H1 (cell line): ENCODE results near the gene FAM170A. TPM values are rescaled to one million over a fixed set of nuclear protein-coding genes. Genes with fewer than 3 reads are reported as not detected.

ENCODE experiments used
- CTCF ChIA-PET: fragments of 300-600 bp; sonication (Branson Sonifier 250); formaldehyde crosslinking; loops from one replicate; lab custom pipeline; 2021; ENCODE audit not compliant: partially characterized antibody; lab: Charles Lee
- POLR2A ChIA-PET: fragments of 300-600 bp; sonication (Branson Sonifier 250); formaldehyde crosslinking; loops from one replicate; lab custom pipeline; 2021; ENCODE audit warnings: inconsistent platforms; ENCODE audit not compliant: partially characterized antibody; lab: Charles Lee
- DNase-seq, 2 experiments: peaks; one replicate each; pipeline versions ENCODE4 v3.0.0 to v3.0.0-alpha.2; 2010 to 2022; ENCODE audit warnings: low spot score in 2 of 2, low read depth in 1 of 2, mixed read lengths in 1 of 2
- FAIRE-seq: peaks from 2 replicates; lab custom pipeline; 2011; peaks lifted over from hg19 to GRCh38; lab: Jason Lieb, UNC
- H2AFZ ChIP-seq: 2 replicates; pipeline ENCODE4 v1.8.1; 2012; ENCODE audit warnings: low read length, inconsistent platforms
- H2AK5ac ChIP-seq: 2 replicates; pipeline ENCODE4 v1.6.1; 2013; ENCODE audit warnings: low read depth, low read length
- H2BK120ac ChIP-seq: replicated peaks from 2 replicates; pipeline ENCODE3; 2013; ENCODE audit warnings: low read depth, low read length, inconsistent platforms
- H2BK12ac ChIP-seq: 2 replicates; pipeline ENCODE4 v1.6.1; 2013; ENCODE audit warnings: low read depth, low read length
- H2BK15ac ChIP-seq: 2 replicates; pipeline ENCODE4 v1.6.1; 2013; ENCODE audit warnings: low read length
- H2BK20ac ChIP-seq: 2 replicates; pipeline ENCODE4 v1.6.1; 2013; ENCODE audit warnings: low read length
- H2BK5ac ChIP-seq: 2 replicates; pipeline ENCODE4 v1.6.1; 2013; ENCODE audit warnings: low read depth, low read length
- H3K14ac ChIP-seq: 2 replicates; pipeline ENCODE4 v1.6.1; 2013; ENCODE audit warnings: inconsistent platforms; ENCODE audit not compliant: insufficient read length
- H3K18ac ChIP-seq: 2 replicates; pipeline ENCODE4 v1.6.1; 2013; ENCODE audit warnings: low read length; ENCODE audit errors: extremely low read depth
- H3K23ac ChIP-seq: 2 replicates; pipeline ENCODE4 v1.6.1; 2013; ENCODE audit warnings: inconsistent platforms; ENCODE audit not compliant: insufficient read length
- H3K23me2 ChIP-seq: 2 replicates; pipeline ENCODE4 v1.6.1; 2013; ENCODE audit warnings: low read depth, low read length
- H3K27ac ChIP-seq: 2 replicates; pipeline ENCODE4 v1.6.1; 2011; ENCODE audit warnings: low read depth, low read length, inconsistent platforms
- H3K27me3 ChIP-seq, 4 experiments: replicated peaks in 1 of 4; 1 replicate in 1 of 4; 2 replicates in 3 of 4; pipeline versions ENCODE4 v1.6.1 to v1.8.1; 2011 to 2013; ENCODE audit warnings: low read length in 3 of 4, mild to moderate bottlenecking in 3 of 4, inconsistent platforms in 2 of 4, mixed read lengths in 2 of 4, moderate library complexity in 1 of 4; ENCODE audit not compliant: control insufficient read depth in 3 of 4, insufficient read depth in 3 of 4; ENCODE audit errors: extremely low read depth in 1 of 4
- H3K36me3 ChIP-seq, 4 experiments: 2 replicates each; pipeline versions ENCODE4 v1.6.1 to v1.8.1; 2011 to 2013; ENCODE audit warnings: mild to moderate bottlenecking in 4 of 4, low read length in 3 of 4, moderate library complexity in 2 of 4, control low read depth in 1 of 4, inconsistent platforms in 1 of 4; ENCODE audit not compliant: insufficient read depth in 4 of 4, control insufficient read depth in 2 of 4
- H3K4ac ChIP-seq: replicated peaks from 2 replicates; pipeline ENCODE3; 2013; ENCODE audit warnings: low read length, low read depth, mixed read lengths, inconsistent platforms; ENCODE audit not compliant: insufficient read length
- H3K4me1 ChIP-seq, 4 experiments: replicated peaks in 1 of 4; 1 replicate in 1 of 4; 2 replicates in 3 of 4; pipeline versions ENCODE4 v1.6.1 to v1.8.1; 2011 to 2013; ENCODE audit warnings: low read length in 3 of 4, inconsistent platforms in 2 of 4, mixed read lengths in 1 of 4; ENCODE audit not compliant: insufficient read depth in 4 of 4, control insufficient read depth in 3 of 4
- H3K4me2 ChIP-seq, 2 experiments: 2 replicates each; pipeline versions ENCODE4 v1.6.1 to v1.8.1; 2011 to 2013; ENCODE audit warnings: low read depth in 2 of 2, low read length in 2 of 2, control low read depth in 1 of 2, inconsistent platforms in 1 of 2, mild to moderate bottlenecking in 1 of 2; ENCODE audit not compliant: insufficient read depth in 1 of 2
- H3K4me3 ChIP-seq, 4 experiments: fragments of 200-600, 300-600 bp in 1 of 4; sonication (generic), shearing (Covaris generic), sonication (Bioruptor Twin) in 1 of 4; 2 replicates each; pipeline versions ENCODE4 v1.5.1 to v1.8.1; 2011 to 2016; ENCODE audit warnings: low read length in 4 of 4, low read depth in 3 of 4, control low read depth in 2 of 4, inconsistent platforms in 2 of 4, mild to moderate bottlenecking in 2 of 4, mixed read lengths in 1 of 4, moderate library complexity in 1 of 4; ENCODE audit not compliant: insufficient read depth in 2 of 4; ENCODE audit errors: extremely low read depth in 1 of 4
- H3K56ac ChIP-seq: replicated peaks from 2 replicates; pipeline ENCODE3; 2013; ENCODE audit warnings: low read depth, mild to moderate bottlenecking, mixed read lengths, low read length, inconsistent platforms; ENCODE audit not compliant: insufficient read length
- H3K79me1 ChIP-seq: 2 replicates; pipeline ENCODE4 v1.6.1; 2013; ENCODE audit warnings: low read depth, low read length, control low read depth
- H3K79me2 ChIP-seq, 2 experiments: 2 replicates each; pipeline versions ENCODE4 v1.6.1 to v1.8.1; 2012 to 2013; ENCODE audit warnings: low read length in 2 of 2, mild to moderate bottlenecking in 2 of 2, inconsistent platforms in 1 of 2; ENCODE audit not compliant: insufficient read depth in 2 of 2, control insufficient read depth in 1 of 2
- H3K9ac ChIP-seq, 4 experiments: replicated peaks in 1 of 4; 1 replicate in 1 of 4; 2 replicates in 3 of 4; pipeline versions ENCODE4 v1.6.1 to v1.8.1; 2011 to 2013; ENCODE audit warnings: low read depth in 3 of 4, low read length in 3 of 4, control low read depth in 2 of 4, mild to moderate bottlenecking in 2 of 4, moderate library complexity in 2 of 4, inconsistent platforms in 1 of 4; ENCODE audit errors: extremely low read depth in 1 of 4
- H3K9me3 ChIP-seq, 2 experiments: 2 replicates each; pipeline versions ENCODE4 v1.6.1 to v1.8.1; 2012 to 2013; ENCODE audit warnings: mild to moderate bottlenecking in 2 of 2, moderate library complexity in 2 of 2, control low read depth in 1 of 2, inconsistent platforms in 1 of 2, low read depth in 1 of 2, low read length in 1 of 2, mixed read lengths in 1 of 2; ENCODE audit not compliant: insufficient read depth in 2 of 2
- H4K20me1 ChIP-seq, 2 experiments: replicated peaks in 1 of 2; 2 replicates each; pipeline versions ENCODE3 to v1.8.1; 2011 to 2013; ENCODE audit warnings: inconsistent platforms in 2 of 2, low read length in 2 of 2, mild to moderate bottlenecking in 1 of 2; ENCODE audit not compliant: insufficient read depth in 2 of 2, control insufficient read depth in 1 of 2
- H4K5ac ChIP-seq: 2 replicates; pipeline ENCODE4 v1.6.1; 2013; ENCODE audit warnings: low read length, low read depth, mixed read lengths, inconsistent platforms; ENCODE audit not compliant: insufficient read length
- H4K8ac ChIP-seq: 2 replicates; pipeline ENCODE4 v1.8.0; 2013; ENCODE audit warnings: mild to moderate bottlenecking, moderate library complexity, low read length, inconsistent platforms; ENCODE audit not compliant: insufficient read depth; ENCODE audit errors: extremely low read depth
- H4K91ac ChIP-seq: replicated peaks from 2 replicates; pipeline ENCODE3; 2013; ENCODE audit warnings: low read length, mixed read lengths, inconsistent platforms; ENCODE audit not compliant: insufficient read length
- SP1 ChIP-seq: IDR thresholded peaks from 2 replicates; pipeline ENCODE4 v1.6.1; 2011; ENCODE audit warnings: low read depth, low read length
- polyA plus RNA-seq, 7 experiments: library from polyadenylated mRNA; depleted of rRNA in 3 of 7; stranded (reverse) in 5 of 7; unstranded in 2 of 7; fragments of >200 nt in 5 of 7; fragments of 200-250 nt in 2 of 7; gene quantifications; 1 replicate in 5 of 7; 2 replicates in 1 of 7; 4 replicates in 1 of 7; pipeline versions ENCODE4 v1.2.1 to v1.2.3, GENCODE V29; 2011 to 2013; ENCODE audit warnings: missing spikeins in 2 of 7, mixed read lengths in 2 of 7
- total RNA-seq: library from RNA; stranded (reverse); fragmentation: NEBNext Ultra II Directional; extraction: Animal tissue kit (Norgen Biotek cat#: 25700); gene quantifications from 2 replicates; pipeline ENCODE4 v1.2.1, GENCODE V29; 2021

The FAM170A gene
- total and polyA plus RNA-seq, 2 of the 8 experiments (the other 6 are each of a cell fraction or from before 2014, with no cell fraction given) = not detected

- FAIRE-seq = no peak
- no peaks in the 10 kb centered on the region for H3K36me3 ChIP-seq
- ChIA-PET POLR2A (no interaction called here), CTCF (no interaction called here)
- no peak for TF ChIP-seq SP1
- no peak overlapping the region for H3K4me2 ChIP-seq
- no peak for DNase-seq
- H3K79me2 ChIP-seq = no peaks in the 10 kb centered on the region
- 0 out of 4 replicates have a peak, but pooled peaks cover 0 to 5% of the 10 kb centered on the region in 2 experiments for H3K9me3 ChIP-seq
- H3K4me3 ChIP-seq = no peak overlapping the region
- H3K18ac ChIP-seq = no peak overlapping the region
- no peak overlapping the region for H2AK5ac ChIP-seq
- H2BK20ac ChIP-seq = no peak overlapping the region
- no peaks in the 10 kb centered on the region for H3K27me3 ChIP-seq
- no peak overlapping the region for H2BK120ac ChIP-seq
- H2BK15ac ChIP-seq = no peak overlapping the region
- H2AFZ ChIP-seq = no peak overlapping the region
- H3K27ac ChIP-seq = no peak overlapping the region
- no peaks in the 10 kb centered on the region for H3K79me1 ChIP-seq
- H4K20me1 ChIP-seq = no peaks in the 10 kb centered on the region
- H3K4me1 ChIP-seq = no peaks in the 10 kb centered on the region
- no peak overlapping the region for H3K23ac ChIP-seq
- no peak overlapping the region for H2BK5ac ChIP-seq
- no peak overlapping the region for H4K8ac ChIP-seq
- no peak overlapping the region for H3K14ac ChIP-seq
- no peak overlapping the region for H3K9ac ChIP-seq
- H4K5ac ChIP-seq = no peak overlapping the region
- H3K56ac ChIP-seq = no peak overlapping the region
- H3K23me2 ChIP-seq = no peaks in the 10 kb centered on the region
- no peak overlapping the region for H3K4ac ChIP-seq
- no peak overlapping the region for H4K91ac ChIP-seq
- no peak overlapping the region for H2BK12ac ChIP-seq
Measured at GRCh38 chr5:119666542-119666941, 37.2 kb downstream of the FAM170A start.
